Stimulated activated CD8-positive, alpha-beta memory T cell treated with anti-CD3 and anti-CD28 coated beads, Interleukin-7, amount 100 ng/mL, for 48 hours (primary cell): ENCODE results near the gene MT1F.

Source experiments
- DNase-seq, 2 donors: peaks; one replicate each; pipeline ENCODE4 v3.0.0-alpha.2; 2020; ENCODE audit warnings: low read depth in 1 of 2; ENCODE audit errors: extremely low read depth in 1 of 2

Gene MT1F

DNA sequence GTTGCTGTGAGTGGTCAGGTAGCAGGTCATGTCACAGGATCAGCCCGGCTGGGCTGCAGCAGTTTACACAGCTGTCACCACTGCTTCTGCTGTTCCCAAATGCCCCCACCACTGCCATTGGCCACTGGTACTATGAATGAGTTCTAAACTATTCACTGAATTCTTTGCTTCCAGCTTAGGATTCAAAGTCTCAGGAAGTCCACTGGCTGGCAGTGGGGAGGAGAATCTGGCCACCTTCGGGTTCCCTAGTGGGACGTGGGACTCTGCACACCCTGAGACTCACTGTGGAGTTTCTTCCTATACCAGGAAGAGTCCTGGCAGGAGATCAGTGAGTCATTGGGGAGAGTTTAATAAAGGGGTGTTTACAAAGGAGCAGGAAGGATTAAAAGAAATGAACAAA, 31.4 kb downstream of the MT1F start:
- no peak for DNase-seq

DNA sequence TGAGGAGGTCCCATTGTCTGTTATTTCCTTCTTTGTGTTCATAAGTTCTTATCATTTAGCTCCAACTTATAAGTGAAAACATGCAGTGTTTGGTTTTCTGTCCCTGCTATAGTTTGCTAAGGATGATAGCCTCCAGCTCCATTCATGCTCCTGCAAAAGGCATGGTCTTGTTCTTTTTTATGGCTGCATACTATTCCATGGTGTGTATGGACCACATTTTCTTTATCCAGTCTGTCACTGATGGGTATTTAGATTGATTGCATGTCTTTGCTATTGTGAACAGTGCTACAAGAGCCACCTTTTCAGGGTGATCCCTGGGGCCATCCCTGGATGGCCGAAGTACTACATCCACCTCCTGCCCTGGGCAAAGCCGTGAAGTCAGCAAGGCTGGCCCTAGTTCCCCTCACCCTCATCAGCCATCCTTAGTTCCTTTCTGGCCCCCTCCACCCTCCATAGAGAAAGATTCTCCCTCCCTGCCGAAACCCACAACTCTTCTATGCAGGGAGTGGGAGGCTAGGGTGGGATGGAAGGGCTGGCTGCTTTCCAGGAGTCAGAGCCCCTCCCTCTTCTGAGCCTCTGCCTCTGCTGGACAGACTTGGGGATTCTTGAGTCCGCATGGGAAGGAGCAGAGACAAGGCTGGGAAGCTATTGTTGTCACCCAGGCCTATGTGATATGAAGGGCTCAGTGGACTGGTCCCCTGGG, 32.8 kb downstream of the MT1F start:
- DNase-seq, result no peak

DNA sequence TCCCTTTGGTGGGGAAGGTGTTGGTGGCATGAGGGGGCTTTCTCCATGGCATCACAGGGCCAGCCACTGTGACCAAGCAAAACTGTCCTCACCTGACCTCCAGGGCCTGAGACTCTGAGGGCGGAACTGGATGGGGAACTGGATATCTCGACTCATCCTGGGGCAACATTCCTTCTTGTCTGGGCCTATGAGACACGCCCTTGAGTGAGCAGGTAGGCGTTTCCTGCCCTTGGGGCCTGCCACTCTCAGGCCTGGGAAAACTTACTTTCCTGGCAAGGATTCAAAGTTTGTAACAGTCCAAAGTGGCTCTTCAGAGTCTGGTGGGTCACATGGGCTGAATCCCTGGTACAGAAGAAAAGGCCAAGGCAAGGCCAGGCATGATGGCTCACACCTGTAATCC, 34.1 kb downstream of the MT1F start:
- DNase-seq, result no peak

DNA sequence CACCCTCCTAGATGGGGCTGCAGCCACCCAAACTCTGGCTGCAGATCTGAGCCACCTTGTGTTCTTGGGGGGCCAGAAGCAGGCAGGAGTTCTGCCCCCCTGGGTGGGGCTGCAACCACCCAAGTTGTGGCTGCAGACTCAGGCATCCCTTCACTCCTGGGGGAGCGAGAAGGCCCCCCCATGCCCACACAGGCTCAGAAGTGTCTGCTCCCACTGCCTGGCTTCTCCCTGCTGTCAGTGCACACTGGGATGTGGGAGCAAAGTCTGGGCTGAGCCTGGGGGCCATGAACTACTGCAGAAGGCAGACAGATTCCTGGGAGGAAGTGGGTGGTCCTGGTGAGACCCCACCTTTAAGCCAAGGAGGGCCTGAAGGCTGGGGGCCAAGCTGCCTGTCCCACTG, 37.5 kb downstream of the MT1F start:
- no peak for DNase-seq

DNA sequence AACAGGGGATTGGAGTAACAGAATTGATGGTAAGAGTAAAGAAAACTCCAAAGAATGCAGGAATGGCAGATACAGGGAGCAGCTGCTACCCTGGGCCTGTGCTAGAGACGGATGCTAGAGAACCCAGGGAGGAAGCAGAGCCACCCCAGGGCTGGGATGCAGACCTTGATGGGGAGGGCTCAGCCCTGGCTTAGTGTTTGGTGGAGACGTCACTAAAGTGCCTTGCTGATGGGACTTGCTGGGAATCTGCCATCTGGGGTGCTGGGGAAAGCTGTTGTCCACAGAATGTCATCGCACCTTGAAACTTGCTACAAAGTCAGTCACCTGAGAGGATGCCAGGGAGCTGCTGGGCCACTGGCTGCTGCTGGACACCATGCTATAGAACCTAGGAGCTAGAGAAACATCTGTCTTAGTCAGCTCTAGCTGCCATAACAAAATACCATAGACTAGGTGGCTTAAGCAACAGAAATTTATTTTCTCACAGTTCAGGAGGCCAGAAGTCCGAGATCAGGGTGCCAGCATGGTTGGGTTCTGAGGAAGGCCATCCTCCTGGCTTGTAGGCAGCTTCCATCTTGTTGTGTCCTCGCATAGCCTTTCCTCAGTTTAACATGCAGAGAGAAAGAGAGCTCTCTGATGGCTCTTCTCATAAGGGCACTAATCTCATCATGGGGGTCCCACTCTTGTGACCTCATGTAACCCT, 39.8 kb downstream of the MT1F start:
- DNase-seq, result no peak

DNA sequence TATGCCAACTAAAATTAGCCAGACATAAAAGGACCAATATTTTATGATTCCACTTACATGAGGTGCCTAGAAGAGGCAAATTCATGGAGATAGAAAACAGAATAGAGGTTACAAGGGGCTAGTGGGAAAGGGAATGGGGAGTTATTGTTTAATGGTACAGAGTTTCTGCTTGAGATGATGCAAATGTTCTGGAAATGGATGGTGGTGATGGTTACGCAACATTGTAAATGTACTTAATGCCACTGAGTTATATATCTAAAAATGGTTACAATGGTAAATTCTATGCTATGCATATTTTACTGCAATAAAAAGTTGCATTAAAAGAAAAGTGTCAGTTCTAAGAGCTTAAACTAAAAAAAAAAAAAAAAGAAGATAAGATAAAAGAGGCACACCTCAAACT, 42.4 kb downstream of the MT1F start:
- DNase-seq, result no peak

DNA sequence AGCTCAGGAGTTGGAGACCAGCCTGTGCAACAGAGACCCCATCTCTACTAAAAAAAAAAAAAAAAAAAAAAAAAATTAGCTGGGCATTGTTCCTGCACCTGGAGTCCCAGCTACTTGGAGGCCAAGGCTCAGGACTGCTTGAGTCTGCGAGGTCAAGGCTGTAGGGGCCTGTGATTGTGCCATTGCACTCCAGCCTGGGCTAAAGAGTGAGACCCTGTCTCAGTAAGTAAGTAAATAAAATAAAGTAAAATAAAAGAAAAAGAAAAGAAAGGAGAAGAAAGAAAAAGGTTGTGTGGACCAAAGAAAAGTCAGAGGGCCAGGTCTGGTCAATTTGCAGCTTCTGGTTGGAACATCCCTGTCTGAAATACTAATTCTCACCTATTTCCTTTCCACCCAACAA, 42.9 kb downstream of the MT1F start:
- DNase-seq, result no peak

DNA sequence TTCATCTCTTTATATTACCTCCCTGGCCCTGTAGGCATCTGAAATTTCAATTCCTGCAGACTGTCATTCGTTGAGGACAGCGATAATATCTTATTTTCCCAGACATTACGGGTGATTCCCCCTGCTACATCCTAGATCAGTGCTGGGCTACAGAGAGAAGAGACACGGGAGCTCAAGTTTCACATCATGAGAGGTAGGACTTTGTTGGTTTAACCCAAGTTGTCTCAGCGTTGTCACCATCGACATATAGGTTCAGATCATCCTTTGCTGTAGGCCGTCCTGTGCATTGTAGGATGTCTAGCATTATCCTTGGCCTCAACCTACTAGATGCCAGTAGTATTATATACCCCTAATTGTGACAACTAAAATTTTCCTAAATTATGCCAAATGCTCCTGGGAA, 43.8 kb downstream of the MT1F start:
- no peak for DNase-seq

DNA sequence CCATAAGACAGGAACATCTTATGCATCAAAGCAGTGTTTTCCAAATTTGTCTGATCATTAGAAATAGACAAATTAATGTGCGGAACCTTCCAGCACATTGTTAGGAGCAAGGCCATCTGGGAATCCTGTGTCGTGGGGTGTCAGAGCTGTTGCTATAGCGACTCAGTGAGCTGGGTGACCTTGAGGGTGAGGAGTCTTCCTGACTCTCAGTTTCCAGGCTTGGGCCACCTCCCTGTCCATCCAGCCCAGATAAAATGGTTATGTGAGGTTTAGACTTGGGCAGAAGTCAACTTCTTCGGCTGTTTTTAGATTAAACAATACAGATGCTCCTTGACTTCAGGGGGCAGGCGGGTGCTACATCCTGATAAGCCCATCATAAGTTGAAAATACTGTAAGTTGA, 45.1 kb downstream of the MT1F start:
- no peak for DNase-seq
